H9 (cell line): ENCODE results near the gene C6orf47. TPM values are rescaled to one million over a fixed set of nuclear protein-coding genes. Genes with fewer than 3 reads are reported as not detected.

ENCODE experiments used
- DNase-seq: peaks from one replicate; pipeline ENCODE4 v3.0.0-alpha.2; 2017
- H2AFZ ChIP-seq: one replicate; pipeline ENCODE4 v1.6.1; 2013; ENCODE audit warnings: mild to moderate bottlenecking, low read length, control low read depth, moderate library complexity
- H2AK5ac ChIP-seq: 2 replicates; pipeline ENCODE4 v1.6.1; 2013; ENCODE audit warnings: low read length, control low read depth, mixed read lengths; ENCODE audit not compliant: insufficient read length
- H2BK120ac ChIP-seq: one replicate; pipeline ENCODE4 v1.6.1; 2013; ENCODE audit warnings: low read depth, mild to moderate bottlenecking, low read length, control low read depth, inconsistent platforms; ENCODE audit not compliant: poor library complexity, severe bottlenecking
- H2BK12ac ChIP-seq: 2 replicates; pipeline ENCODE4 v1.6.1; 2013; ENCODE audit warnings: low read length, control low read depth, mixed read lengths, low read depth; ENCODE audit not compliant: insufficient read length
- H2BK15ac ChIP-seq: 2 replicates; pipeline ENCODE4 v1.6.1; 2013; ENCODE audit warnings: low read depth, low read length, control low read depth
- H2BK20ac ChIP-seq: one replicate; pipeline ENCODE4 v1.6.1; 2013; ENCODE audit warnings: low read depth, mild to moderate bottlenecking, low read length, control low read depth, inconsistent platforms; ENCODE audit not compliant: poor library complexity, severe bottlenecking
- H2BK5ac ChIP-seq: 2 replicates; pipeline ENCODE4 v1.6.1; 2013; ENCODE audit warnings: low read length, control low read depth, mixed read lengths; ENCODE audit not compliant: insufficient read length
- H3K14ac ChIP-seq: 2 replicates; pipeline ENCODE4 v1.6.1; 2013; ENCODE audit warnings: low read length, control low read depth; ENCODE audit not compliant: insufficient read depth
- H3K18ac ChIP-seq: 2 replicates; pipeline ENCODE4 v1.6.1; 2013; ENCODE audit warnings: low read depth, mild to moderate bottlenecking, mixed read lengths, low read length, control low read depth; ENCODE audit not compliant: insufficient read length
- H3K23ac ChIP-seq: 2 replicates; pipeline ENCODE4 v1.6.1; 2013; ENCODE audit warnings: low read length, control low read depth, mixed read lengths, low read depth; ENCODE audit not compliant: insufficient read length
- H3K23me2 ChIP-seq: 2 replicates; pipeline ENCODE4 v1.6.1; 2013; ENCODE audit warnings: low read depth, mild to moderate bottlenecking, mixed read lengths, low read length, control low read depth; ENCODE audit not compliant: insufficient read length, poor library complexity, severe bottlenecking
- H3K27ac ChIP-seq: 2 replicates; pipeline ENCODE4 v1.5.1; 2013; ENCODE audit warnings: low read length, control low read depth, mixed read lengths, low read depth; ENCODE audit not compliant: insufficient read length
- H3K27me3 ChIP-seq: 2 replicates; pipeline ENCODE4 v1.6.1; 2013; ENCODE audit warnings: low read length, control low read depth, inconsistent platforms; ENCODE audit not compliant: insufficient read depth
- H3K4ac ChIP-seq: 2 replicates; pipeline ENCODE4 v1.6.1; 2013; ENCODE audit warnings: low read depth, mild to moderate bottlenecking, control low read depth, inconsistent platforms, low read length, moderate library complexity
- H3K4me1 ChIP-seq: 2 replicates; pipeline ENCODE4 v1.6.1; 2013; ENCODE audit warnings: low read length, control low read depth, inconsistent platforms; ENCODE audit not compliant: insufficient read depth
- H3K4me2 ChIP-seq: 2 replicates; pipeline ENCODE4 v1.6.1; 2013; ENCODE audit warnings: low read length, control low read depth, mixed read lengths; ENCODE audit not compliant: insufficient read length, insufficient read depth
- H3K56ac ChIP-seq: 2 replicates; pipeline ENCODE4 v1.6.1; 2013; ENCODE audit warnings: low read depth, mild to moderate bottlenecking, mixed read lengths, low read length, control low read depth; ENCODE audit not compliant: insufficient read length
- H3K79me1 ChIP-seq: 2 replicates; pipeline ENCODE4 v1.6.1; 2013; ENCODE audit warnings: low read depth, mild to moderate bottlenecking, moderate library complexity, low read length, control low read depth, inconsistent platforms; ENCODE audit not compliant: insufficient read depth, poor library complexity, severe bottlenecking
- H3K79me2 ChIP-seq: 2 replicates; pipeline ENCODE4 v1.6.1; 2013; ENCODE audit warnings: low read length, control low read depth, inconsistent platforms; ENCODE audit not compliant: insufficient read depth
- H3K9ac ChIP-seq: 2 replicates; pipeline ENCODE4 v1.6.1; 2013; ENCODE audit warnings: low read length, control low read depth, mixed read lengths; ENCODE audit not compliant: insufficient read length; ENCODE audit errors: extremely low read depth
- H3K9me3 ChIP-seq: one replicate; pipeline ENCODE4 v1.6.1; 2013; ENCODE audit warnings: low read depth, low read length, inconsistent platforms; ENCODE audit not compliant: control insufficient read depth
- H3T11ph ChIP-seq: one replicate; pipeline ENCODE4 v1.6.1; 2013; ENCODE audit warnings: mild to moderate bottlenecking, low read length, control low read depth, inconsistent platforms
- H4K20me1 ChIP-seq: one replicate; pipeline ENCODE4 v1.6.1; 2013; ENCODE audit not compliant: control insufficient read depth, insufficient read length, insufficient read depth
- H4K5ac ChIP-seq: 2 replicates; pipeline ENCODE4 v1.6.1; 2013; ENCODE audit warnings: low read depth, mild to moderate bottlenecking, mixed read lengths, low read length, control low read depth; ENCODE audit not compliant: insufficient read length
- H4K8ac ChIP-seq: replicated peaks from 2 replicates; pipeline ENCODE4 v1.6.1; 2013; ENCODE audit warnings: low read length, control low read depth, mixed read lengths, low read depth; ENCODE audit not compliant: insufficient read length
- H4K91ac ChIP-seq: 2 replicates; pipeline ENCODE4 v1.6.1; 2013; ENCODE audit warnings: low read depth, mild to moderate bottlenecking, moderate library complexity, mixed read lengths, low read length, control low read depth; ENCODE audit not compliant: insufficient read length
- H3K27ac Mint-ChIP-seq, 3 experiments: 2 replicates in 2 of 3; 3 replicates in 1 of 3; pipeline ENCODE4 v1.8.0; 2020 to 2021; ENCODE audit warnings: mixed read lengths in 3 of 3, mild to moderate bottlenecking in 1 of 3, moderate library complexity in 1 of 3
- H3K27me3 Mint-ChIP-seq: 2 replicates; pipeline ENCODE4 v1.8.0; 2021; ENCODE audit warnings: low read depth, mild to moderate bottlenecking, moderate library complexity, mixed read lengths
- H3K36me3 Mint-ChIP-seq, 3 experiments: 2 replicates in 2 of 3; 3 replicates in 1 of 3; pipeline ENCODE4 v1.8.0; 2020 to 2021; ENCODE audit warnings: low read depth in 3 of 3, mixed read lengths in 3 of 3; ENCODE audit not compliant: insufficient read depth in 1 of 3
- H3K4me1 Mint-ChIP-seq, 2 experiments: 2 replicates each; pipeline ENCODE4 v1.8.0; 2020; ENCODE audit warnings: mixed read lengths in 2 of 2
- H3K4me3 Mint-ChIP-seq, 2 experiments: 2 replicates in 1 of 2; 3 replicates in 1 of 2; pipeline ENCODE4 v1.8.0; 2020 to 2021; ENCODE audit warnings: mild to moderate bottlenecking in 2 of 2, mixed read lengths in 2 of 2, moderate library complexity in 1 of 2
- H3K9me3 Mint-ChIP-seq, 2 experiments: 2 replicates in 1 of 2; 3 replicates in 1 of 2; pipeline ENCODE4 v1.8.0; 2020; ENCODE audit warnings: mild to moderate bottlenecking in 2 of 2, mixed read lengths in 2 of 2, moderate library complexity in 1 of 2
- CTCF ChIP-seq: fragments of 200-600 bp; sonication (generic); conservative IDR thresholded peaks from 3 replicates; pipeline ENCODE4 v1.8.0; 2021; ENCODE audit warnings: antibody characterized with exemption, mild to moderate bottlenecking
- WGBS: extraction: QIAGEN DNeasy Blood & Tissue Kit; methylation state at CpG from one replicate; pipeline ENCODE4 v1.1.7; 2013; ENCODE audit warnings: missing lambda C conversion rate, low lambda C conversion rate, mixed read lengths; ENCODE audit not compliant: insufficient read length; ENCODE audit errors: extremely low coverage; 5-methylcytosine and 5-hydroxymethylcytosine counted together
- total RNA-seq: library from RNA; stranded (reverse); gene quantifications from 2 replicates; pipeline ENCODE4 v1.2.1, GENCODE V29; 2021

Gene C6orf47
- total RNA-seq, 1 experiment from 2014 or later: 19.0 TPM

- Histone ChIP-seq H2AK5ac (no peak overlapping the region), H2BK12ac (no peak overlapping the region), H3K27ac (no peak overlapping the region), H2AFZ (no peak overlapping the region), H3K79me2 (no peaks in the 10 kb centered on the region), H4K20me1 (no peaks in the 10 kb centered on the region), H4K8ac (no peak overlapping the region), H3K27me3 (no peaks in the 10 kb centered on the region; the same call in 1 of the 2 replicates), H3K9ac (no peak overlapping the region), H3T11ph (no peak overlapping the region), H3K23ac (no peak overlapping the region), H3K18ac (no peak overlapping the region), H3K14ac (no peak overlapping the region), H2BK5ac (no peak overlapping the region), H3K4ac (no peak overlapping the region), H4K5ac (no peak overlapping the region), H2BK20ac (no peak overlapping the region), H3K79me1 (no peaks in the 10 kb centered on the region), H3K4me2 (no peak overlapping the region), H2BK120ac (no peak overlapping the region), H3K4me1 (no peaks in the 10 kb centered on the region), H2BK15ac (no peak overlapping the region), H3K9me3 (no peaks in the 10 kb centered on the region), H3K56ac (no peak overlapping the region), H4K91ac (no peak overlapping the region), H3K23me2 (peaks cover 11% of the 10 kb centered on the region)
- no peaks in the 10 kb centered on the region; a peak in 2 of 5 replicates for H3K9me3 Mint-ChIP-seq
- WGBS: no CpG with 5 or more reads among the region's 5 CpGs
- DNase-seq: no peak
- no peak for TF ChIP-seq CTCF
- peaks cover 14 to 49% (median 32%) of the 10 kb centered on the region in 3 experiments for H3K36me3 Mint-ChIP-seq
- H3K27me3 Mint-ChIP-seq: peaks cover 16% of the 10 kb centered on the region
- no peak overlapping the region; a peak in 1 of 7 replicates for H3K27ac Mint-ChIP-seq
- no peak overlapping the region for H3K4me3 Mint-ChIP-seq
- peaks cover 15 to 21% of the 10 kb centered on the region in 2 experiments for H3K4me1 Mint-ChIP-seq
Observed at GRCh38 chr6:31686483-31686882, 25.9 kb upstream of the C6orf47 start.
